NOMO-1 treated with DMSO at 0.1 percent for 48 hours (cell line): Measurements from ENCODE around the gene SEMA5B.

ENCODE experiments used
- DNase-seq: peaks from one replicate; lab custom pipeline; 2025; ENCODE audit not compliant: unreplicated experiment; lab: John Stamatoyannopoulos, UW

The SEMA5B gene

GRCh38 chr3:122975924-122976293 lies 51.7 kb downstream of the SEMA5B start:
- peak; percentile 13 for DNase-seq

- no peak for DNase-seq
These were observed 52.2 kb downstream of the SEMA5B start for GRCh38 chr3:122975163-122975923.

GRCh38 chr3:122974764-122975162 lies 52.8 kb downstream of the SEMA5B start:
- DNase-seq, result no peak

- no peak for DNase-seq
These were observed 53.5 kb downstream of the SEMA5B start for GRCh38 chr3:122973893-122974615.

- no peak for DNase-seq
These were observed 55.4 kb downstream of the SEMA5B start for GRCh38 chr3:122972141-122972540.

GRCh38 chr3:122969585-122970469 lies 57.7 kb downstream of the SEMA5B start:
- no peak for DNase-seq

- DNase-seq, result no peak
These were observed 59.8 kb downstream of the SEMA5B start for GRCh38 chr3:122967765-122968164.

- no peak for DNase-seq
These were observed 60.2 kb downstream of the SEMA5B start for GRCh38 chr3:122967356-122967755.

- no peak for DNase-seq
These were observed 61.5 kb downstream of the SEMA5B start for GRCh38 chr3:122966045-122966444.

GRCh38 chr3:122964811-122965210 lies 62.8 kb downstream of the SEMA5B start:
- no peak for DNase-seq

GRCh38 chr3:122962149-122962548 lies 65.4 kb downstream of the SEMA5B start:
- DNase-seq, result no peak

GRCh38 chr3:122961146-122961545 lies 66.4 kb downstream of the SEMA5B start:
- no peak for DNase-seq

- DNase-seq, result no peak
These were observed 66.9 kb downstream of the SEMA5B start for GRCh38 chr3:122960652-122961051.

- no peak for DNase-seq
These were observed 68.2 kb downstream of the SEMA5B start for GRCh38 chr3:122959339-122959738.

- no peak for DNase-seq
These were observed 69.6 kb downstream of the SEMA5B start for GRCh38 chr3:122957707-122958689.

- no peak for DNase-seq
These were observed 70.7 kb downstream of the SEMA5B start for GRCh38 chr3:122956693-122957455.

GRCh38 chr3:122955916-122956692 lies 71.5 kb downstream of the SEMA5B start:
- DNase-seq, result no peak

- peak; percentile 90 for DNase-seq
These were observed 75.0 kb downstream of the SEMA5B start for GRCh38 chr3:122952520-122952919.

- DNase-seq, result no peak
These were observed 79.2 kb downstream of the SEMA5B start for GRCh38 chr3:122948408-122948807.
